Globus pallidus (tissue), 1 donor: ENCODE data around the gene TBC1D14.

ENCODE experiments used
- DNase-seq: peaks from one replicate; pipeline ENCODE4 v3.0.0-alpha.2; 2015; ENCODE audit warnings: low spot score

The TBC1D14 gene

GRCh38 chr4:7044137-7044930 is 134.7 kb downstream of the TBC1D14 start:
- no peak for DNase-seq

DNA sequence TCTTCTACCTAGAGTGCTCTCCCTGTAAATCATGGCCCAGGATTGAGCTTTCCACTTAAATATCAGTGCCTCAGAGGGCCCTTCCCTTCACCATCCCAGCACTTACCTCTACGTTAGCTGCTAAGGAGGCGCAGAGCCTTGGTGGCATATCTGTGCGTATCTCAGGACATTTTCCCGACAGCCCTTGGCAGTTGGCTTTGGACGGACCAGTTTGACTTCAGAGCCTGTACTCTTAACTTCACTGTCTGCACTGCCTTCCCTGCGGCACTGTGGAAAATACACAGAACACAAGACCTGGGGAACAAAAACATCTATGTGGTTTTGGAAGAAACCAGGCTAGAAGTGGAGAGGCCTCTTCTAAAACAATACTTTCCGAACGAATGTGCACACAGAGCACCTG is 135.9 kb downstream of the TBC1D14 start:
- no peak for DNase-seq

DNA sequence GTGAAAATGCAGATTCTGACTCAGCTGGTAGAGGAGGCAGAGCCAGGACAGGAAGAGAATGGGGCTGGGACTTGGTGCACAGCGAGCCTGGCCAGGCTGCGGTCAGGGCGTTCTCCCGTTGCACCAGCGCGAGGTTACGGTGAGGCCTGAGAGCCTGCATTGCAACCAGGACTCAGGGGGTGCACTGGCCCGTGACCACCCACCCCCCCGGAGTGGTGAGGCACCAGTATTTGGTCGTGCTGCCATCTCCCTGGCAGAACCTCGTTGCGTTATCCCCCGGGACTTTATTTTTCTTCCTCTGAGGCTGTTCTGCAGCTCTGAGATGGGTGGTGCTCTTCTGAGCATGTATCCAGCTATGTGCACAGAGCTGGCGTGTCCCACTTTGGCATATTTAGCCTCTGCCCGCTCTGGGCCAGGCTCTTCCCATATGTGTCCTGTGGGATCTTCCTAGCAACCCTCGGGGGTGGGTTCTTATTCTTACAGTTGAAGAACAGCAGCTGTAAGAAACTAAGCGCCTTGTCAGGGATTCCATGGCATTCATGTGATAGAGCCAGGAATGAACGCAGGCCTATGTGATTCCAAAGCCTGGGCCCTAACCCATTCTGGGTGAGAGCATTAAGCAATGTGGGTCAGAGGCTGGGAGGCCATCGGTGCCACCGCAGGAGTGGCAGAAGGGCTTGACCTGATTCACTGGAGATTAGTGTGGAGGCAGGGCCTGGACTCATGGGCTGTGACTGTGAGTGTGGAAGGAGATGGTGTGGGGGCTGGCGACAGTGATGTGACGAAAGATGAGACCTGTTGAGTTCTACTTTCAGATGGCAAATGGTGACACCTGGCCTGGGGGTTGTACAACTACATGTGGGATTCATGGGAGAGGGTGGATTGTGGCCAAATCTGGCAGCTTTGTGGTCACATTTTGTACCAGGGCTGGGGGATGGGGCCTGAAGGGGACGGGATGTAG is 136.6 kb downstream of the TBC1D14 start:
- no peak for DNase-seq

- no peak for DNase-seq
Measured at GRCh38 chr4:7046971-7047370, 137.3 kb downstream of the TBC1D14 start.

- DNase-seq: no peak
Measured at GRCh38 chr4:7048642-7049041, 139.0 kb downstream of the TBC1D14 start.

DNA sequence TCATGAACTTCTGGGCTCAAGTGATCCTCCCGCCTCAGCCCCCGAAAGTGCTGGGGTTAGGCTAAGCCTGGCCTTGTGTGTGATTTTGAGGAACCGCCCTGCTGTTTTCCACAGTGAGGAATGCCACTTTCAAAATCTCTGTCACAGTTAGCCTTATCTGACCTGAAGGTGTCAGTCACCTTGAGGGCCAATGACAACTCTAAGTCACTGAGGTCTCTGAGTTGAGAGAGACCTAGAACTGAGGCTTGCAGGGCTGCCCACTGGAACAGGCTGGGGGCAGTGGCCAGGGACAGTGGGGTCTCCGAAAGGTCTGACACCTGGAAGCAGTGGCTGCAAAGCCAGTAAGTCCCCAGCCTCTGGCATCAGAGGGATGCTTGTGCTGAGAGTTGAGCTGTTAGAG is 139.7 kb downstream of the TBC1D14 start:
- no peak for DNase-seq

- DNase-seq: no peak
Measured at GRCh38 chr4:7049739-7050138, 140.1 kb downstream of the TBC1D14 start.

DNA sequence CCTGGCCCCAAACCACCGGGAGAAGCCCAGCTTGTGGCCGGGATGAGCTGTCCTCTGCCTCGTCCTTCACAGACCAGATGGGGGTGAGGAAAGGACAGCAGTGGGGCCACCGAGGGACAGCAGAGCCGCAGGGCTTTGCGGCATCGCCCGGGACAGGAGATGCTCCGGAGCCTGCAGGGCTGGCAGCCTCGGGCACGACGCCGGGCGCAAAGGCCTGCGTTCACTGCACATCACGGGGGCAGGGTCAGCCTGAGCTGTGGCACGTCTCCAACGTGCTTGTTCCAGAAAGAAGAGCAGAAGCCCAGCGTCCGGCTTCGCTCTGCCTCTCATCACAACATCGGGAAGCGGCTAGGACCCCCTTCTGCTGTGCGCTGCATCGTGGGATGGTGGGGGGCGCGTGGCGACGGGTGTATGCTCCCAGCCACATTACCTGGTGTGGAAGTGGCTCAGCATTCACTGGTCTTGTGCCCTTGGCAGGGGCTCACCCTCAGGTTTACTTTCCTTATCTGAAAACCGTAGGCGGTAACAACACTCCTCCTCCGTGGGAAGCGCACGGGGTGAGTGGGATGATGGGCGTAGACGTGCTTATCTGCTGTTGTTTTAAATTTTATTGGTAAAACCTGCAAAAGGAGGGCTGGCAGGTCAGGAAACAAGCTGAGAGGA is 141.0 kb downstream of the TBC1D14 start:
- no peak for DNase-seq

- no peak for DNase-seq
Measured at GRCh38 chr4:7051144-7051495, 141.5 kb downstream of the TBC1D14 start.

- DNase-seq: no peak
Measured at GRCh38 chr4:7051905-7052304, 142.3 kb downstream of the TBC1D14 start.

DNA sequence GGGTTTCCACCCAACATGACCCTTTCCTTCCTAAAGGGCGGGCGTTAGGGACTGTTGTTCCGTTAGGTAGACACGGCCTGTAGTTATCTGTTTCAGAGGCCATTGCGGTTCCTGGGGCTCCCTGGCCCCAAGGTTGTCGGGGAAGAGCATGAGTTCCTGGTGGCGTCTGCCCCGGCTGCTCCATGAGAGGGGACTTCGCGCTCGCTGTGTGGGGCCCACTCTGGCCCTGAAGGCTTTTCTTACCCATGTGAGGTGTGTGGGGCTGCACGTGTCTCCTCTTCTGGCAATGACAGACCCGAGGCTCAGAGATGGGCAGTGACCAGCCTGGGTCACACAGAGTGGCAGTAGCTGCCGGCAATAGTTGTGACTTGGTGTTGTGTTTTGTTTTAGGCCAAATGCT is 142.7 kb downstream of the TBC1D14 start:
- no peak for DNase-seq

DNA sequence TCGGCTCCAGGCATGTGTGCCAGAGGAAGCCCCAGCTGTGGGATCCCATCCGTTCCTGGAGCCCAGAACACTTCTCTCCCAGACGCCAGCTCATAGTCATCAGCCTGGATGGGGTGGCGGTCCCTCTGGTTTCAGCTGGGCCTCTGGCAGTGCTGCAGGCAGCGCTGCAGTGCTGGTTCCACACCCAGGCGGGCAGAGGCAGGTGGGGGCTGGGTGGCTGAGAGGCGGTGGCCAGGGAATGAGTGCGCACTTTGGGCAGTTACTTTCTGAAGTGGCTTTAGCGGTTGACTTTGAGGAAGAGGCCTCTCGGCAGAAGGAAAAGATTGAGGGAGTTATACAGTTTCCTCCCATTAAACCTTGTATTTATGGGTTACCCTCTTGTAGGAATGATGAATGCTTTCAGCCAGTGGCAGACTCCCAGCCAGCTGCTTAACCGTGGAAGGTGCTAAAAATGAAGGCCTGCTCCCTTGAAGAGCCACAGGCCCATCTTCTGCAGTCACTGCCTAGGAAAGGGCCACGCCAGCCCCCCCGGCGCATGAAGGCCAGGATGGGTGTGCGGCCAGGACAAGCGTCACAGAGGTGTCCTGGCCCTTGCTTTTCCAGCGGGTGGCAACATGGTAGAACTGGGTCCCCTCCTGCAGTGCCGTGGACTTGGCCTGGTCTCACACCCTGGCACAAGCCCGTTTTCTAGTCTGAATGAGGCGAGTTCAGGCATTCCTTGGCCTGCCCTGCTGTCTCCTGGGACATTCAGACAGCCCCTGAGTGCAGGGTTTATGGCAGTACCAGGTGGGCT is 143.5 kb downstream of the TBC1D14 start:
- DNase-seq: no peak

DNA sequence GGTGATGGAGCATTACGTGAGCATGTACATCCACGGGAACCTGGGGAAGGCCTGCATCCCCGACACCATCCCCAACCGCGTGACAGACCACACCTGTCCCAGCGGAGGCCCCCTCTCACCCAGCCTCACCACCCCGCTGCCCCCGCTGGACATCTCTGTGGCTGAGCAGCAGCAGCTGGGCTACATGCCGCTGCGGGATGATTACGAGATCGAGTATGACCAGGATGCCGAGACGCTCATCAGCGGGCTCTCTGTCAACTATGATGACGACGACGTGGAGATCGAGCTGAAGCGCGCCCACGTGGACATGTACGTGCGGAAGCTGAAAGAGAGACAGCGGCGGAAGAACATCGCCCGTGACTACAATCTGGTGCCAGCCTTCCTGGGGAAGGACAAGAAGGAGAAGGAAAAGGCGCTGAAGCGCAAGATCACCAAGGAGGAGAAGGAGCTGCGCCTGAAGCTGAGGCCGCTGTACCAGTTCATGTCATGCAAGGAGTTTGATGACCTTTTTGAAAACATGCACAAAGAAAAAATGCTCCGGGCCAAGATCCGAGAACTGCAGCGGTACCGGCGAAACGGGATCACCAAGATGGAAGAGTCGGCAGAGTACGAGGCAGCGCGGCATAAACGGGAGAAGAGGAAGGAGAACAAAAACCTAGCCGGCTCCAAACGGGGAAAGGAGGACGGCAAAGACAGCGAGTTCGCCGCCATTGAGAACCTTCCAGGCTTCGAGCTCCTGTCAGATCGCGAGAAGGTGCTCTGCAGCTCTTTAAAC is 144.7 kb downstream of the TBC1D14 start:
- DNase-seq: no peak

GRCh38 chr4:7055111-7055989 is 145.7 kb downstream of the TBC1D14 start:
- DNase-seq: no peak

DNA sequence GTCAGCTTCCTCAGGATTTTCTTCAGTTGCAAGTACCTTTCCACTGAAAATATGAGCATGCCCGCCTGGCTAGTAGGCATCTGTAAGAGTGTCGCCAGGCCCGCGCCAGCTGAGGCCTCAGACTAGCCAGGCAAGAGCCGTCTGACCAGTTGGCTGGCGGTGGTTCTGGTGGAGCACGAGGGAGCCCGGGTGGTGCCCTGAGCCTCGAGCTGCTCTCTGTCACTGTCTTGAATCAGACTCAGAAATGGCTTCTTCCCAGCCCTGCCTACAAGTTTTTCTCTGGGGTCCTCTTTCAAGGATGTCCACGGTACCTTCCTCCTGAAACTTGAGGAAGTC is 146.3 kb downstream of the TBC1D14 start:
- no peak for DNase-seq

DNA sequence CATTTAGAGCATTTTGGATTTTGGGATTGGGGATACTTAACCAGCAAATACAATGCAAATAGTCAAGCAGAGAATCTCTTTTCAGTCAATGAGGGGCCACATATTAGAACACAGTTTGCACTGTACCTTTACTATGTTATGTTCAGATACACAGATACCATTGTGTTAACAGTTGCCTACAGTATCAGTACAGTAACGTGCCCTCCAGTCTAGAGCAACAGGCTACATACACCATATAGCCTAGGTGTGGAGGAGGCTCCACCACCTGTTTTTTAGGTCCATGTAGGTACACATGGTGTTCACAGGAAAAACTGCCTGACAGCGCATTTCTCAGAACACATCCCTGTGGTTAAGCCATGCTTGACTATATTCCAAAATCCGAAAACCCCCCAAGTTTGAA is 149.2 kb downstream of the TBC1D14 start:
- DNase-seq: no peak

DNA sequence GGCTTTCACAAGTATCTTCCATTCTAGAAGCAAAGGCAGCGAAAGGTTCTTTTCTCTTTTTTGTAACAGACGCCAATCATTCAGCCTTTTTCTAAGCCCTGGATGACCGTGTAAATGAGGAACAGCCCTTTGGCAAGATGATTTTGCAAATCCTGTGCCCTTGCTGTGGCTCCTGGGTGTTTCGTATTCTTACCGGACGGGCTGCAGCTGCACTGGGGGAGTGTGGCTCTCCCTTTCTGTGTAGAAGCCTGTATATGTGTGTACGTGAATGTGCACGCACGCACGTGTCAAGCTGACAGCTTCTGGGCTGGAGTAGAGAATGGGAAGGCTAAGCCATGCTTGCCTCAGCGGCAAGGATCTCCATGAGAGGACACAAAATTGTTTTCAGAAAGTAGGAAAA is 150.0 kb downstream of the TBC1D14 start:
- DNase-seq: no peak

GRCh38 chr4:7060346-7061150 is 150.9 kb downstream of the TBC1D14 start:
- DNase-seq: no peak

DNA sequence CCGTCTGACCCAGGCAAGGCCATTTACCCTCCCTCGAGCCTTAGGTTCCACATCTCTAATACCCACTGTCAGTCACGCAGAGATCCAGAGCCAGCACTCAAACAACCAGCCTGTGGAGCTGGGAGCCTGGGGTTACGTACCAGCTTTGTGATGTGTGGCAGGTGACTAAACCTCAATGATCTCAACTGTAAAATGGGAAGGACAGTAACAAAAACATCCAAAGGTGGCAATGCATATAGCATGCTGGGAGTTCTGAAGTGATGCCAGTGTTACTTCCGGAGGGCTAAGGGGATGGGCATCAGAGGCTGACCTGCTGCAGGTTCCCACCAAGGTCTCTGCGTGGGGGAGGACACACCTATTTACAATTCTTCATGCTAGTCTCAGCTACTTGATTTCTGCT is 152.2 kb downstream of the TBC1D14 start:
- no peak for DNase-seq
